22Rv1 (cell line): ENCODE results near the gene TBC1D2.

ENCODE experiments used
- H3K27ac ChIP-seq: fragments of 450-650 bp; 2 replicates; pipeline ENCODE4 v1.5.1; 2017
- CTCF ChIP-seq: fragments of 450-650 bp; IDR thresholded peaks from 2 replicates; pipeline ENCODE4 v1.5.1; 2017; ENCODE audit warnings: mild to moderate bottlenecking
- ZFX ChIP-seq: fragments of 450-650 bp; IDR thresholded peaks from 2 replicates; pipeline ENCODE4 v1.6.1; 2017; ENCODE audit warnings: antibody characterized with exemption, borderline replicate concordance

TBC1D2 gene

GRCh38 chr9:98187926-98188325 lies 67.5 kb downstream of the TBC1D2 start:
- TF ChIP-seq ZFX (no peak), CTCF (no peak)

GRCh38 chr9:98186236-98186635 lies 69.2 kb downstream of the TBC1D2 start:
- no peak overlapping the region for H3K27ac ChIP-seq
- TF ChIP-seq ZFX, result no peak
- TF ChIP-seq CTCF, result no peak

More at GRCh38 chr9:98187926-98188325, 67.5 kb downstream of the TBC1D2 start:
- no peak overlapping the region for H3K27ac ChIP-seq

GRCh38 chr9:98185611-98186171 lies 69.8 kb downstream of the TBC1D2 start:
- no peak overlapping the region for H3K27ac ChIP-seq
- TF ChIP-seq ZFX, result no peak
- no peak for TF ChIP-seq CTCF

DNA sequence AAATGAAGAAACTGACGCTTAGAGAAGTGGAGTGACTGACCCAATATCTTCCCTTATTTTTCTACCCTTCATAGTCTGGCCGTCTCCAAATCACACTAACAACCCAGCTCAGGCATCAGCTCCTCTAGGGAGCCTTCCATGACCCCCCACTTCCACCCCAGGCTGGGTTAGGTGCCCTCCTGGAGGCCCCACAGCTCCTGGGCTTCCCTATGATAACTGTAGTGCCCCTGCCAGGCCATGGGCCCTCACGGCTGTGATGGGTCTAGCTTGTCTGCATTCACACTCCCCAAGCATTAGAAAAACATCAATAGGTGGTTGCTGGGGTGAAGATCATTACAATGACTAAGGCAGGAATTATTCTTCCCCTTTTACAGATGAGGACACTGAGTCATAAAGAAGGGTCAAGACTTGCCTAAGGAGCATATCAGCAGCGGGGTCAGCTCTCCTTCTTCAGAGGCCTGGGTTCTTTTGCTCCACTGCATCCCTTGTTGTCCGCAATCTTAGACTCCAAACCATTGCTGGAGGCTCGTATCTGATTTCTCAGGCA lies 70.4 kb downstream of the TBC1D2 start:
- TF ChIP-seq CTCF (no peak), ZFX (no peak)
- no peak overlapping the region for H3K27ac ChIP-seq

- H3K27ac ChIP-seq, result no peak overlapping the region
- TF ChIP-seq ZFX (no peak), CTCF (no peak)
These were observed 71.1 kb downstream of the TBC1D2 start for GRCh38 chr9:98184326-98184725.

DNA sequence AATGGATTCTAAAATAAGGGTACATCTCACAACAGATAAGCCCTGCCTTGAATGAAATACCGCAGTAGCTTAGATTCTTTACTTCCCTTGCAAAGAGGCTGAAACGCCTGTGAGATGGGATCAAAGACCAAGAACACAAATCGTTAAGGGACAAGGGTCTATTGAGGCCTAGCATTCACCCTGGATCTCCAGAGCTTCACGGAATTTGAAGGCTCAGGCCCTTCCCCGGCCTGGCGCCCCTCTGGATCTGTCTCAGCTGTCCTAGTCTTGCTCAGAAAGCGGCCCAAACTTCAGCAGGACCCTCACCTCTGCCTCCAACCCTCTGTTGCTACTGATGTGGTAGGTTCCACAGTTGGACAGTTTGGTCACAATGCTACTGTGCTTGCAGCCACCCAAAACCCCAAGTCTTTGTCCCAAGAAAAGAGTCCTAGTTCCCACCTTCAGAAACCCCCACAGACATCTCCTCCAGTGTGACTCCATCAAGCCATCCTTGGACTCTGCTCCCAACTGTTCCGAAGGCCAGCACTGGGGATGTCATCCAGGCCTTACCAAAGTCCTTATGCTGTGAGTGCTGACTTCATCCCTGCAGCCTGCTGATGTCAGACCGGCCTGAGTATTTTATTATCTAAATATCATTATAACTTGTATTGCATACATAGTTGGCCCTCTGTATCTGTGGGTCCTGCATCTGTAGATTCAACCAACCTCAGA lies 72.4 kb downstream of the TBC1D2 start:
- no peak overlapping the region for H3K27ac ChIP-seq
- TF ChIP-seq CTCF (no peak), ZFX (no peak)
